Activated T-cell treated with anti-CD3 and anti-CD28 coated beads, Interleukin-2, amount 50 U/mL, for 4 hours (primary cell): ENCODE results near the gene RNF138. TPM values are rescaled to one million over a fixed set of nuclear protein-coding genes. Genes with fewer than 3 reads are reported as not detected.
"Not testable (repeated sequence)": the region's sequence is repeated elsewhere in the genome, so short reads cannot be mapped to it uniquely, and the experiment has no call there.

Experiments
- ATAC-seq, 2 donors: fragments of 200-7000 bp; cut with Tn5 transposase; one replicate each; pipeline ENCODE4 v1.10.0; 2021
- DNase-seq: peaks from one replicate; pipeline ENCODE4 v3.0.0-alpha.2; 2020
- H3K27me3 Mint-ChIP-seq: one replicate; pipeline ENCODE4 v1.8.0; 2021; ENCODE audit warnings: low read depth, mixed read lengths
- H3K36me3 Mint-ChIP-seq: one replicate; pipeline ENCODE4 v1.8.0; 2022; ENCODE audit warnings: mixed read lengths; ENCODE audit not compliant: insufficient read depth
- H3K4me1 Mint-ChIP-seq: one replicate; pipeline ENCODE4 v1.8.0; 2021; ENCODE audit warnings: low read depth, mixed read lengths
- H3K4me3 Mint-ChIP-seq: one replicate; pipeline ENCODE4 v1.8.0; 2021; ENCODE audit warnings: mild to moderate bottlenecking, moderate library complexity, mixed read lengths
- H3K9me3 Mint-ChIP-seq: one replicate; pipeline ENCODE4 v1.8.0; 2021; ENCODE audit warnings: mixed read lengths
- total RNA-seq, 3 donors: library from RNA; stranded (reverse); gene quantifications; one replicate each; pipeline ENCODE4 v1.2.1, GENCODE V29; 2021

RNF138 gene
- total RNA-seq, 3 donors from 2014 or later = 96.0 to 120 (median 104) TPM

GRCh38 chr18:32175265-32175664 lies 83.6 kb downstream of the RNF138 start:
- no peaks in the 10 kb centered on the region for H3K36me3 Mint-ChIP-seq

GRCh38 chr18:32176745-32177144 lies 85.1 kb downstream of the RNF138 start:
- not testable (repeated sequence) for ATAC-seq, H3K4me3 Mint-ChIP-seq, DNase-seq, H3K4me1 Mint-ChIP-seq, H3K27me3 Mint-ChIP-seq, H3K9me3 Mint-ChIP-seq, H3K36me3 Mint-ChIP-seq

More at GRCh38 chr18:32175265-32175664, 83.6 kb downstream of the RNF138 start:
- H3K9me3 Mint-ChIP-seq = no peaks in the 10 kb centered on the region
- ATAC-seq (no peak), DNase-seq (no peak)
- H3K27me3 Mint-ChIP-seq = no peaks in the 10 kb centered on the region
- H3K4me3 Mint-ChIP-seq = no peak overlapping the region
- no peaks in the 10 kb centered on the region for H3K4me1 Mint-ChIP-seq

GRCh38 chr18:32177530-32177929 lies 85.9 kb downstream of the RNF138 start:
- no peaks in the 10 kb centered on the region for H3K36me3 Mint-ChIP-seq
- no peak for ATAC-seq
- no peak overlapping the region for H3K4me3 Mint-ChIP-seq
- H3K9me3 Mint-ChIP-seq = no peaks in the 10 kb centered on the region
- H3K27me3 Mint-ChIP-seq = no peaks in the 10 kb centered on the region
- no peaks in the 10 kb centered on the region for H3K4me1 Mint-ChIP-seq
- DNase-seq = no peak

Other genes starting within 250 kb of the RNF138 start
- gene TRAPPC8, start 148.7 kb upstream of the RNF138 start, total RNA-seq = 10 to 100 TPM; 32.3 to 35.9 (median 33.9) TPM
- gene RNF125, start 73.0 kb upstream of the RNF138 start, total RNA-seq = 10 to 100 TPM; 16.0 to 29.3 (median 16.8) TPM
- not detected for gene MEP1B, start 98.2 kb downstream of the RNF138 start, total RNA-seq